GM23338 (cell line): Measurements from ENCODE around the gene TSPAN7. TPM values are rescaled to one million over a fixed set of nuclear protein-coding genes. Genes with fewer than 3 reads are reported as not detected.

Experiments used
- ATAC-seq: fragments of 200-7000 bp; cut with Tn5 transposase; 3 replicates; pipeline ENCODE4 v1.9.1; 2020
- DNase-seq: peaks from one replicate; pipeline ENCODE4 v3.0.0-alpha.2; 2015; ENCODE audit warnings: low spot score
- H2AFZ ChIP-seq: fragments of 200-600 bp; sonication (generic); 2 replicates; pipeline ENCODE4 v1.8.0; 2016; ENCODE audit warnings: antibody characterized with exemption, mild to moderate bottlenecking, moderate library complexity
- H3F3A ChIP-seq: fragments of 200-600 bp; sonication (generic); replicated peaks from 2 replicates; pipeline ENCODE4 v1.8.0; 2017; ENCODE audit warnings: antibody characterized with exemption, mixed run types, low read depth
- H3K27ac ChIP-seq: fragments of 200-600 bp; sonication (generic); 2 replicates; pipeline ENCODE4 v1.6.1; 2016; ENCODE audit warnings: low read depth
- H3K27me3 ChIP-seq: fragments of 200-600 bp; sonication (generic); 2 replicates; pipeline ENCODE4 v1.8.0; 2016; ENCODE audit warnings: mild to moderate bottlenecking, mixed run types, moderate library complexity; ENCODE audit not compliant: insufficient read depth
- H3K36me3 ChIP-seq: fragments of 200-600 bp; sonication (generic); 2 replicates; pipeline ENCODE4 v1.8.0; 2016; ENCODE audit warnings: mild to moderate bottlenecking; ENCODE audit not compliant: insufficient read depth
- H3K4me1 ChIP-seq: fragments of 200-600 bp; sonication (generic); 2 replicates; pipeline ENCODE4 v1.8.0; 2016; ENCODE audit warnings: mild to moderate bottlenecking, moderate library complexity; ENCODE audit not compliant: insufficient read depth
- H3K4me2 ChIP-seq: fragments of 200-600 bp; sonication (generic); 2 replicates; pipeline ENCODE4 v1.7.1; 2017; ENCODE audit warnings: mixed run types
- H3K4me3 ChIP-seq: fragments of 200-600 bp; sonication (generic); 2 replicates; pipeline ENCODE4 v1.6.1; 2016; ENCODE audit warnings: mixed run types
- H3K79me2 ChIP-seq: fragments of 200-600 bp; sonication (generic); replicated peaks from 2 replicates; pipeline ENCODE4 v1.8.0; 2017; ENCODE audit warnings: mild to moderate bottlenecking; ENCODE audit not compliant: insufficient read depth
- H3K9me2 ChIP-seq: fragments of 200-600 bp; sonication (generic); 2 replicates; pipeline ENCODE4 v1.8.0; 2017; ENCODE audit not compliant: insufficient read depth
- H4K20me1 ChIP-seq: fragments of 200-600 bp; sonication (generic); replicated peaks from 2 replicates; pipeline ENCODE4 v1.8.0; 2017; ENCODE audit warnings: mild to moderate bottlenecking; ENCODE audit not compliant: insufficient read depth
- H3K27ac Mint-ChIP-seq: 2 replicates; pipeline ENCODE4 v1.8.0; 2020; ENCODE audit warnings: inconsistent platforms, mild to moderate bottlenecking, moderate library complexity, mixed read lengths
- H3K27me3 Mint-ChIP-seq: 3 replicates; pipeline ENCODE4 v1.8.0; 2022; ENCODE audit warnings: low read depth, mild to moderate bottlenecking, moderate library complexity, mixed read lengths, inconsistent platforms; ENCODE audit not compliant: insufficient read depth, poor library complexity
- H3K36me3 Mint-ChIP-seq: 3 replicates; pipeline ENCODE4 v1.8.0; 2021; ENCODE audit warnings: low read depth, mild to moderate bottlenecking, inconsistent platforms, moderate library complexity, mixed read lengths
- H3K4me1 Mint-ChIP-seq: 3 replicates; pipeline ENCODE4 v1.8.0; 2020; ENCODE audit warnings: mild to moderate bottlenecking, inconsistent platforms, mixed read lengths
- H3K4me3 Mint-ChIP-seq: 3 replicates; pipeline ENCODE4 v1.8.0; 2021; ENCODE audit warnings: moderate library complexity, mild to moderate bottlenecking, inconsistent platforms, mixed read lengths
- H3K9me3 Mint-ChIP-seq: 3 replicates; pipeline ENCODE4 v1.8.0; 2020; ENCODE audit warnings: moderate library complexity, mild to moderate bottlenecking, inconsistent platforms, mixed read lengths
- CREB1 ChIP-seq: fragments of 250-450 bp; sonication (Bioruptor Pico); IDR thresholded peaks from 2 replicates; pipeline ENCODE4 v1.5.0; 2020; ENCODE audit warnings: low read depth, mild to moderate bottlenecking, moderate library complexity
- CTCF ChIP-seq, 2 experiments: fragments of 200-600 bp in 1 of 2; sonication (generic) in 1 of 2; conservative IDR thresholded peaks; 2 replicates each; pipeline versions ENCODE4 v1.5.1 to v1.6.1; 2016 to 2017; ENCODE audit warnings: antibody characterized with exemption in 2 of 2, low read depth in 2 of 2, mild to moderate bottlenecking in 2 of 2, moderate library complexity in 1 of 2
- ETS1 ChIP-seq: IDR thresholded peaks from 2 replicates; pipeline ENCODE4 v1.6.1; 2016; ENCODE audit warnings: antibody characterized with exemption
- EZH2 ChIP-seq: fragments of 200-600 bp; sonication (generic); IDR thresholded peaks from one replicate; pipeline ENCODE4 v1.8.0; 2017; ENCODE audit warnings: antibody characterized with exemption, mild to moderate bottlenecking, low read depth; ENCODE audit not compliant: unreplicated experiment
- EZH2phosphoT487 ChIP-seq: fragments of 200-600 bp; sonication (generic); IDR thresholded peaks from one replicate; pipeline ENCODE4 v1.8.1; 2018; ENCODE audit warnings: antibody characterized with exemption; ENCODE audit not compliant: unreplicated experiment
- JUNB ChIP-seq: IDR thresholded peaks from one replicate; pipeline ENCODE4 v1.6.1; 2016; ENCODE audit warnings: antibody characterized with exemption; ENCODE audit not compliant: unreplicated experiment
- NANOG ChIP-seq: IDR thresholded peaks from 2 replicates; pipeline ENCODE4 v1.6.1; 2016; ENCODE audit warnings: antibody characterized with exemption, borderline replicate concordance
- POLR2AphosphoS5 ChIP-seq: IDR thresholded peaks from 2 replicates; pipeline ENCODE4 v1.6.1; 2016; ENCODE audit warnings: antibody characterized with exemption, low read depth
- REST ChIP-seq: IDR thresholded peaks from one replicate; pipeline ENCODE4 v1.6.1; 2018; ENCODE audit warnings: antibody characterized with exemption; ENCODE audit not compliant: unreplicated experiment
- STAT1 ChIP-seq: IDR thresholded peaks from one replicate; pipeline ENCODE4 v1.6.1; 2016; ENCODE audit warnings: antibody characterized with exemption; ENCODE audit not compliant: unreplicated experiment
- ZNF114 ChIP-seq: fragments of 250-450 bp; sonication (Bioruptor Pico); IDR thresholded peaks from 2 replicates; pipeline ENCODE4 v1.5.0; 2020; ENCODE audit warnings: mild to moderate bottlenecking, moderate library complexity
- ZNF331 ChIP-seq: fragments of 250-450 bp; sonication (Bioruptor Pico); IDR thresholded peaks from 2 replicates; pipeline ENCODE4 v1.5.0; 2020; ENCODE audit warnings: low read depth, mild to moderate bottlenecking, moderate library complexity
- ZNF462 ChIP-seq: fragments of 250-450 bp; sonication (Bioruptor Pico); IDR thresholded peaks from 2 replicates; pipeline ENCODE4 v1.5.0; 2020; ENCODE audit warnings: mild to moderate bottlenecking, moderate library complexity
- polyA plus RNA-seq: library from polyadenylated mRNA; unstranded; fragments of >200 nt; fragmentation: Nextera tagmentation; extraction: Ambion mirVana; gene quantifications from 2 replicates; pipeline ENCODE4 v1.2.1, GENCODE V29; 2016
- total RNA-seq: library from RNA; depleted of rRNA; stranded (reverse); fragments of >200 nt; shearing (Covaris generic); gene quantifications from 2 replicates; pipeline ENCODE4 v1.2.3, GENCODE V29; 2014

Gene TSPAN7
- total and polyA plus RNA-seq, 2 experiments from 2014 or later, result 7.2 to 11.5 TPM

- H3K4me3 Mint-ChIP-seq, result no peak overlapping the region
- TF ChIP-seq ZNF462 (no peak), POLR2AphosphoS5 (no peak), EZH2phosphoT487 (no peak), JUNB (no peak), EZH2 (no peak), STAT1 (no peak), ZNF114 (CRISPR knock-in tag) (no peak), REST (no peak), ETS1 (no peak), NANOG (no peak), ZNF331 (CRISPR knock-in tag) (no peak), CREB1 (no peak), CTCF (conservative IDR thresholded peaks at IDR 0.05; ENCODE audit: low read depth in 2 of 2) (no peak)
- Histone ChIP-seq H3F3A (no peaks in the 10 kb centered on the region), H3K4me2 (no peak overlapping the region), H2AFZ (no peak overlapping the region), H3K79me2 (no peaks in the 10 kb centered on the region), H3K27me3 (no peaks in the 10 kb centered on the region), H3K9me2 (no peaks in the 10 kb centered on the region), H3K4me1 (no peaks in the 10 kb centered on the region), H4K20me1 (no peaks in the 10 kb centered on the region), H3K4me3 (no peak overlapping the region), H3K36me3 (no peaks in the 10 kb centered on the region), H3K27ac (no peak overlapping the region)
- no peaks in the 10 kb centered on the region for H3K4me1 Mint-ChIP-seq
- no peak for ATAC-seq
- no peak for DNase-seq
- no peaks in the 10 kb centered on the region for H3K36me3 Mint-ChIP-seq
- H3K27ac Mint-ChIP-seq, result no peak overlapping the region
- no peaks in the 10 kb centered on the region for H3K27me3 Mint-ChIP-seq
- no peaks in the 10 kb centered on the region for H3K9me3 Mint-ChIP-seq
These were observed 120.8 kb downstream of the TSPAN7 start for GRCh38 chrX:38682095-38682494.
